HS-5 (cell line): ENCODE data around the gene AP2A2.

Experiments used
- DNase-seq: peaks from one replicate; pipeline ENCODE4 v3.0.0-alpha.2; 2012; ENCODE audit warnings: low read depth

AP2A2 gene

GRCh38 chr11:1042626-1043562 is 117.2 kb downstream of the AP2A2 start:
- no peak for DNase-seq

GRCh38 chr11:1043563-1044096 is 118.0 kb downstream of the AP2A2 start:
- no peak for DNase-seq

GRCh38 chr11:1044160-1044559 is 118.5 kb downstream of the AP2A2 start:
- DNase-seq, result no peak

- no peak for DNase-seq
Measured at GRCh38 chr11:1047595-1048156, 122.0 kb downstream of the AP2A2 start.

- no peak for DNase-seq
Measured at GRCh38 chr11:1048375-1049070, 122.9 kb downstream of the AP2A2 start.

GRCh38 chr11:1049071-1049405 is 123.4 kb downstream of the AP2A2 start:
- no peak for DNase-seq

GRCh38 chr11:1049431-1049891 is 123.8 kb downstream of the AP2A2 start:
- DNase-seq, result no peak

GRCh38 chr11:1049911-1050580 is 124.4 kb downstream of the AP2A2 start:
- DNase-seq, result no peak

GRCh38 chr11:1050581-1051355 is 125.1 kb downstream of the AP2A2 start:
- DNase-seq, result no peak

GRCh38 chr11:1051356-1052132 is 125.9 kb downstream of the AP2A2 start:
- no peak for DNase-seq

- DNase-seq, result no peak
Measured at GRCh38 chr11:1052133-1053011, 126.7 kb downstream of the AP2A2 start.

GRCh38 chr11:1053121-1053901 is 127.6 kb downstream of the AP2A2 start:
- DNase-seq, result no peak

GRCh38 chr11:1054143-1055108 is 128.8 kb downstream of the AP2A2 start:
- DNase-seq, result no peak

- no peak for DNase-seq
Measured at GRCh38 chr11:1055109-1055703, 129.5 kb downstream of the AP2A2 start.

GRCh38 chr11:1055990-1056771 is 130.5 kb downstream of the AP2A2 start:
- DNase-seq, result no peak

GRCh38 chr11:1057806-1058205 is 132.1 kb downstream of the AP2A2 start:
- no peak for DNase-seq
